Measurements from ENCODE around the gene ETFA.

DNA sequence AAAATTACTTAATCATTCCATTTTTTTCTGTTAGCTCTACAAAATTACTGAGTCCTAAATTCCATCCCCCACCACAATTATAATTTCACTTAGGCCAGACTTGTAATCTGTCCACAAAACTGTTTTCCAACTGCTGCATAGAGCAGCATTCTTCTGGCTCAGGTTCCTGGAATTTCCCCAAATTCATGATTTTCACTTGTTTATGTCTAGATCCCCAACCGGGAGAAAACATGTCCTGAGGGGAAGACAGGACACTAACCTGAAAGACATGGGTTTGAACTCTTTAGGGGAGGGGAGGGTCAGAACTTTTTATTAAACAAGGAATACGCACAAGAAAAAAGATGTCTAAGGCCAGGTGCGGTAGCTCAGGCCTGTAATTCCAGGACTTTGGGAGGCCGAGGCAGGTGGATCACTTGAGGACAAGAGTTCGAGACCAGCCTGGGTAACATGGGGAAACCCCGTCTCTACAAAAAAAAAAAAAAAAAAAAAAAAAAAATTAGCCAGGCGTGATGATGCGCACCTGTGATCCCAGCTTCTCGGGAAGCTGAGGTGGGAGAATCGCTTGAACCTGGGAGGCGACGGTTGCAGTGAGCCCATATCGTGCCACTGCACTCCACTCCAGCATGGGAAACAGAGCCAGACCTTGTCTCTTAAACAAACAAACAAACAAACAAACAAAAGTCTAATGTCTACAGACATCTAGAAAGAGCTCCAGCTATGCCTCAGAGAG is 1.5 kb downstream of the ETFA start:
- TF ChIP-seq COPS2 (conservative IDR thresholded peaks at IDR 0.05) (no peak), CTCF (IDR thresholded peaks at IDR 0.05 in 2 of 3, conservative IDR thresholded peaks at IDR 0.05 in 1 of 3; ENCODE audit: insufficient read depth in 2 of 3, low read depth in 1 of 3, low read length in 3 of 3) (no peak), POLR2AphosphoS5 (IDR thresholded peaks at IDR 0.05; ENCODE audit: control insufficient read depth, insufficient read depth, low read depth, low read length) (no peak), FOXP1 (CRISPR knock-in tag; IDR thresholded peaks at IDR 0.05) (no peak), FOXK2 (conservative IDR thresholded peaks at IDR 0.05 in 1 of 2, IDR thresholded peaks at IDR 0.05 in 1 of 2; ENCODE audit: low read depth in 2 of 2) (no peak), NFYB (IDR thresholded peaks at IDR 0.05; ENCODE audit: extremely low read depth, insufficient read length) (no peak)
